NCI-H1092 (cell line): ENCODE data around the gene CDC42BPA.
"Not testable (repeated sequence)": the region's sequence is repeated elsewhere in the genome, so short reads cannot be mapped to it uniquely, and the experiment has no call there.

ENCODE experiments used
- DNase-seq: peaks from one replicate; lab custom pipeline; 2025; lab: John Stamatoyannopoulos, UW

The CDC42BPA gene

GRCh38 chr1:227197064-227197463 lies 121.2 kb downstream of the CDC42BPA start:
- DNase-seq: no peak

GRCh38 chr1:227192163-227192562 lies 126.1 kb downstream of the CDC42BPA start:
- no peak for DNase-seq

- DNase-seq: no peak
Measured at GRCh38 chr1:227191607-227192006, 126.7 kb downstream of the CDC42BPA start.

- no peak for DNase-seq
Measured at GRCh38 chr1:227190321-227190720, 128.0 kb downstream of the CDC42BPA start.

GRCh38 chr1:227185291-227185690 lies 133.0 kb downstream of the CDC42BPA start:
- no peak for DNase-seq

GRCh38 chr1:227182012-227182411 lies 136.3 kb downstream of the CDC42BPA start:
- DNase-seq: no peak

GRCh38 chr1:227175611-227176010 lies 142.7 kb downstream of the CDC42BPA start:
- DNase-seq: no peak

GRCh38 chr1:227174164-227174563 lies 144.1 kb downstream of the CDC42BPA start:
- no peak for DNase-seq

GRCh38 chr1:227170361-227171166 lies 147.7 kb downstream of the CDC42BPA start:
- DNase-seq: no peak

GRCh38 chr1:227169343-227169742 lies 148.9 kb downstream of the CDC42BPA start:
- no peak for DNase-seq

- no peak for DNase-seq
Measured at GRCh38 chr1:227167276-227168101, 150.8 kb downstream of the CDC42BPA start.

- DNase-seq: no peak
Measured at GRCh38 chr1:227166559-227166958, 151.7 kb downstream of the CDC42BPA start.

- DNase-seq: no peak
Measured at GRCh38 chr1:227161470-227161869, 156.8 kb downstream of the CDC42BPA start.

GRCh38 chr1:227156520-227156919 lies 161.8 kb downstream of the CDC42BPA start:
- DNase-seq: no peak

- no peak for DNase-seq
Measured at GRCh38 chr1:227155688-227156087, 162.6 kb downstream of the CDC42BPA start.

- no peak for DNase-seq
Measured at GRCh38 chr1:227155004-227155403, 163.3 kb downstream of the CDC42BPA start.

GRCh38 chr1:227152525-227152924 lies 165.8 kb downstream of the CDC42BPA start:
- no peak for DNase-seq

GRCh38 chr1:227140376-227140775 lies 177.9 kb downstream of the CDC42BPA start:
- no peak for DNase-seq

GRCh38 chr1:227136210-227136820 lies 182.0 kb downstream of the CDC42BPA start:
- DNase-seq: no peak

GRCh38 chr1:227134686-227135314 lies 183.5 kb downstream of the CDC42BPA start:
- DNase-seq: no peak

- not testable (repeated sequence) for DNase-seq
Measured at GRCh38 chr1:227132695-227133094, 185.6 kb downstream of the CDC42BPA start.

GRCh38 chr1:227131193-227131592 lies 187.1 kb downstream of the CDC42BPA start:
- no peak for DNase-seq
